RWPE1 (cell line): Measurements from ENCODE around the gene BSN.

ENCODE experiments used
- CTCF ChIA-PET: fragments of 350-600 bp; sonication (Branson Sonifier 250); formaldehyde crosslinking; extraction: SDS; loops from one replicate; lab custom pipeline; 2021; lab: Yijun Ruan, JAX
- POLR2A ChIA-PET: fragments of 400-600 bp; formaldehyde crosslinking; extraction: SDS; loops from one replicate; lab custom pipeline; 2020; ENCODE audit warnings: antibody characterized with exemption; ENCODE audit not compliant: low non-redundant PET; lab: Yijun Ruan, JAX
- DNase-seq: peaks from one replicate; pipeline ENCODE4 v3.0.0; 2012; ENCODE audit warnings: low spot score
- H3K27ac ChIP-seq: fragments of 450-650 bp; 2 replicates; pipeline ENCODE4 v1.5.1; 2017
- CTCF ChIP-seq: fragments of 450-650 bp; conservative IDR thresholded peaks from 2 replicates; pipeline ENCODE4 v1.5.1; 2017; ENCODE audit warnings: low read depth, mild to moderate bottlenecking

Gene BSN

GRCh38 chr3:49652218-49652902, 98.1 kb downstream of the BSN start:
- H3K27ac ChIP-seq, result no peak overlapping the region
- ChIA-PET POLR2A (no interaction called here), CTCF (no interaction called here)
- no peak for DNase-seq
- TF ChIP-seq CTCF, result no peak

- DNase-seq, result no peak
- CTCF ChIA-PET, result interaction anchor here (0.6 kb wide), 1 partner anchor 105 kb away, joined by 3 read pairs; no protein-coding TSS in a partner anchor
- no peak for TF ChIP-seq CTCF
- POLR2A ChIA-PET, result no interaction called here
- H3K27ac ChIP-seq, result no peak overlapping the region
Measured at GRCh38 chr3:49652903-49653415, 98.7 kb downstream of the BSN start.

GRCh38 chr3:49653621-49654020, 99.3 kb downstream of the BSN start:
- CTCF ChIA-PET, result interaction anchor here (0.6 kb wide), 1 partner anchor 105 kb away, joined by 3 read pairs; no protein-coding TSS in a partner anchor
- POLR2A ChIA-PET, result no interaction called here
- H3K27ac ChIP-seq, result no peak overlapping the region
- DNase-seq, result no peak
- no peak for TF ChIP-seq CTCF

- CTCF ChIA-PET, result interaction anchor here (0.6 kb wide), 1 partner anchor 148 kb away, joined by 8 read pairs; no protein-coding TSS in a partner anchor
- DNase-seq, result no peak
- POLR2A ChIA-PET, result no interaction called here
- H3K27ac ChIP-seq, result peak overlapping the region; percentile 68
- TF ChIP-seq CTCF, result no peak
Measured at GRCh38 chr3:49654176-49654825, 100.0 kb downstream of the BSN start.

- ChIA-PET POLR2A (no interaction called here), CTCF (interaction anchor here (0.6 kb wide), 1 partner anchor 148 kb away, joined by 8 read pairs; no protein-coding TSS in a partner anchor)
- peak overlapping the region; percentile 68 for H3K27ac ChIP-seq
- TF ChIP-seq CTCF, result no peak
- no peak for DNase-seq
Measured at GRCh38 chr3:49654955-49655556, 100.8 kb downstream of the BSN start.

- no peak for DNase-seq
- TF ChIP-seq CTCF, result no peak
- POLR2A ChIA-PET, result no interaction called here
- CTCF ChIA-PET, result no interaction called here
- H3K27ac ChIP-seq, result peak overlapping the region; percentile 68
Measured at GRCh38 chr3:49655731-49656285, 101.5 kb downstream of the BSN start.
